Measurements from ENCODE around the gene DRC7. TPM values are rescaled to one million over a fixed set of nuclear protein-coding genes. Genes with fewer than 3 reads are reported as not detected.
A peak's percentile ranks its signal among the peaks of the same experiment; 100 is the strongest.

DRC7 gene
- total RNA-seq, 1 donor from 2014 or later, result under 0.01 TPM

DNA sequence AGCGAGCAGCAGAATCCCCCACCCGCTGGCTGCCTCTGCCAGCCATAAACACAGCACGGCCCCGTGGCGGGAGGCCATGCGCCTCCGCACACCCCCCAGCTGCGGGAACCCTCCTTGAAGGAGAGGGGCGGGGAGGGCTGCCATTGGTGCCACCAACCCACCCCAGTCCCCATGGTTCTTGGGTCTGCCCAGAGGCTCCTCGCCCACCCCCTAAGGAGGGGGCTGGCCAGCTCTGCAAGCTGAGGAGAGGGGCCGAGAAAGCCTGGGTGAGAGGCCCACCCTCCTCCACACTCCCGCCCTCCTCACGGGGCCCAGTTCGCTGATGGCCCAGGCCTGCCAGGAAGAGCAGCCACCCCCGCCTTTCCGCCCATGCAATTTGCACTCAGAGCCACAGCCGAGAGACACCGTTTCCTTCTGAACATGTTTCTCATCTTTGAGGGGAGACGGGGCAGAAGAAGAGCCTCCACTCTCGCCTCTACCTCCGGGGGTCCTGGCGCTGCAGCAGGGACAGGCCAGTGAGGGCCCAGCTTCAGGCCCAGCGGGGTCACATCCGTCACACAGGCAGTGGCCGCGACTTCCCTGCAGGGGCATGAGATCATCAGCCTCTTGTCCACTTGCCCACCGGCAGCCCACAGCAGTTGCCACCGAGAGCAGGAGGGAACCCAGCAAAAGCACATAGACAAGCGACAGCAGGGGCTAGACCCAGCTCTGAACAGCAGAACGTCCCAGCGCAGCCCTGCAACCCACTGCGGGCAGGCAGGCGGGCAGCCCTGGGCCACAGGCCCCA, 63.9 kb downstream of the DRC7 start:
- FAIRE-seq, result no peak

DNA sequence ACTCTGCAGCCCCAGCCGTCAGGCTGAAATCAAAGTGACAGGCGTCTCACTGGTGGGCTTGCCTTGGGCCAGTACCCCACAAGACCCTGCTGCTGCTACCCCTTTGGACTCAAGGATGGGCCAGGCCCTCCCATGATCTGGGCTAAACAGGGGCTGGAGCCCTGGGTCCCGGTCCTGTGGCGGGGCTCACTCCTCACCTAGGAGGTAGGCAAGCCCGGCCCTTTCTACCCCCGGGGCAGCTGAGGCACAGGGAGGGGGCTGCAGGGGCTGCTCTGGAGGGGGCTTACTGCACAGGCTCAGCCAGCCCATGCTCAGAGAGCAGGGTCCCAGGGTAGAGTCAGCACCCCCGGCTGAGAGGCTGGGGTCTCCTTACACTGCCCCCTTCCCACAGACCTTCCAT, 64.5 kb downstream of the DRC7 start:
- DNase-seq (ENCODE audit: low spot score in 2 of 2) (no peak), FAIRE-seq (no peak)

More for the DNA sequence above, 63.9 kb downstream of the DRC7 start:
- DNase-seq (ENCODE audit: low spot score in 2 of 2), result no peak

DNA sequence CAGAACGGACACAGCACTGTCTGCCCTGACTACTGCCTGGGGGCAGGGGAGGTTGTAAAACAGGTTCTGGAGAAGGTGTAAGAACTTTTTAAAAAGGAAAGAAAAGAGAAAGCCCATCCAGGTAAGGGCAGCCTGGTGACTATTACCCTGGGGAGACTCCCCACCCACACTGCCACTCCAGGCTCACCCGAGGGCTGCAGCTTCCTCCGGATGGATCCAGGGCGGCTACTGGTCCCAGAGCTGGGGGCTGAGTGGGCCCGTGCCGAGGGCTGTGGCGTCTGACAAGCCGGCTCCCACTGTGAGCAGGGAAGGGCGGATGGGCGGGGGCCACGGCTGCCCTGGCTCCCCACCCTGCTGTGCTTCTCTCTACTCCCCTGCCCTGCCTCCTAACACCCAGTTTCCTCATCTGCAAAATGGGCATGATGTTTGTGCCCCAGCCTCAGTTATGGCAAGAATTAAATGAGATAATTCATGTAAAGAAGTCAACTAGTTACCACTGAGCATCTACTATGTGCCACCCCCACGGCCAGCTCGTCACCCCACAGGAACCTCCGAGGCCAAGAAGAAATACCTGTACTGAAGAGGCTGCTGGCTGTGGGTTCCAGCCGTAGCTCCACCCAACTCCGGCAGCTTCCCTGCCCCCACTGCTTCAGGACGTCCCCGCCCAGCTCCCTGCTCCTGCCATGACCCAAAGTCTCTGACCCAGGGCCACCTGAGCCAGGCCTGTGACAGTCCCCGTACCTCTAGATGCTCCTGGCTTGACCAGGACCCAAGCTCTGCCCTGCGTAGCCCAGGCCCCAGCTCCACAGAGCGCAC, 65.1 kb downstream of the DRC7 start:
- no peak for FAIRE-seq
- no peak for DNase-seq (ENCODE audit: low spot score in 2 of 2)

DNA sequence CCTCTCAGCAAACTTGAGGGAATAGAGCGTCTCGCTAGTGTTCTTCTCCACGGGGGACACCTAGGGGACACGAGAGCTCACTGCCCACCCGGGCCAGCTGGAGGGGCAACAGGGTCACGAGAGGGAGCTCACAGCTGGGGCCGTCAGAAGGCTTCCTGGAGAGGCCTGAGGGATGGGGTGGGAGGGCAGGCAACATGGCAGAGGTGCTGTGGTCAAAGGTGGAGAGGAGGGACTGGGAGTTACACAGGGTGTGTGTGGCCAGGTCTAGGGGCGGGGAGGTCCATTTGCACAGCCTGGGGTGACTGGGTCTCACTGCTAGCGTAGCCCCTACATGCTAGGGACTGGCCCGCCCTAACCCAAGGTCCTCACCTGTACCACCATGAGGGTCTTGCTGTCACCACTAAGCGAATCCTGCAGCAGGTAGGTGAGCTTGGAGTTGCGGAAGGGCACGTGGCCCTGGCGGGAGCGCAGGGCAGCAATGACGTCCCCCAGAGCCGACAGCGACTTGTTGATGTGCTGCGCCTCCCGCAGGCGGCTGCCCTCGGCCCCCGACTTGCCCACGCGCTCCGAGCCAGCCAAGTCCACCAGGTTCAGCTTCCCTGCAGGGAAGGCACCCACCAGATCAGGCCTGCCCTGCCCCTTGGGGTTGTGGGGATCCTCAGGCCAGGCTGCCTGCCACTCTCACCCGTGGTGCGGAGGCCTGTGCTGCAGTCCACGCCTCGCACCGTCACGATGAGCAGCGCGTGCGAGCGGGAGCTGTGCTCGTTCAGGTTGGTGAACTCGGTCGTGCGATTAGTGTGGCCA, 66.0 kb downstream of the DRC7 start:
- no peak for FAIRE-seq
- no peak for DNase-seq (ENCODE audit: low spot score in 2 of 2)

DNA sequence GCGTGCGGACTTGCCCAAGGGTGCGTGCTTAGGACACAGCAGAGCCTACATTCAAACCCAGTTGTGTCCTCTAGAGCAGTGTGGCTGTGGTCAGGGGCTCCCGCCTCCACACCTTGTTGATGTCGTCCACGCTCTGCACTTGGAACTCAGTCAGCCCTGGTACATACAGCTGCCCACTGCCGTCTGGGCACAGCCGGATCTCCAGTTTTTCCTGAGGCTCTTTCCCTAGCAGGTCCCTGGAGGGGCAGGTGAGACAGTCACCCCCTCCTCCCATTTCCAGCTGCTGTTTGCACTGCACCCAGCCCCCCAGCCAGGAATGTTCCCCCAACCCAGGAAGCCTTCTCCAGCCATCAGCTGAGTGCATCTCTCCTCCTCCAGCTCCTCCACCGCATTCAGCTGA, 66.7 kb downstream of the DRC7 start:
- FAIRE-seq (no peak), DNase-seq (ENCODE audit: low spot score in 2 of 2) (no peak)

DNA sequence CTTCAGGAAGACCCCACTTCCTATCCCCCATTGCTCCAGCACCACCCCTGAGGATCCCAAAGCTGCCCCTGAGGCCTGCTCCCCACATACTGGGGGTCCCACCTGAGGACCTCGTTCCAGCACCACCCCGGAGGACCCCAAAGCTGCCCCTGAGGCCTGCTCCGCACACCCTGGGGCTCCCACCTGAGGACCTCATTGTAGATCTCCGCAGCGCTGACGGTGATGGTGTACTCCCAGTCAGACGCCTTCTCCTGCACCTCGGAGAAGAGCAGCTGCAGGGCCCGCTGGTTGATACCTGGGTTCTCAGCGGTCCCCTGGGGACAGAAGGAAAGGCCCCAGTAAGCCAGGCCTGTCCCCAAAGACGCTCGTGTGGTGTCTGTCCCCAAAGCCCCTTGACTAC, 67.4 kb downstream of the DRC7 start:
- no peak for DNase-seq (ENCODE audit: low spot score in 2 of 2)
- no peak for FAIRE-seq

DNA sequence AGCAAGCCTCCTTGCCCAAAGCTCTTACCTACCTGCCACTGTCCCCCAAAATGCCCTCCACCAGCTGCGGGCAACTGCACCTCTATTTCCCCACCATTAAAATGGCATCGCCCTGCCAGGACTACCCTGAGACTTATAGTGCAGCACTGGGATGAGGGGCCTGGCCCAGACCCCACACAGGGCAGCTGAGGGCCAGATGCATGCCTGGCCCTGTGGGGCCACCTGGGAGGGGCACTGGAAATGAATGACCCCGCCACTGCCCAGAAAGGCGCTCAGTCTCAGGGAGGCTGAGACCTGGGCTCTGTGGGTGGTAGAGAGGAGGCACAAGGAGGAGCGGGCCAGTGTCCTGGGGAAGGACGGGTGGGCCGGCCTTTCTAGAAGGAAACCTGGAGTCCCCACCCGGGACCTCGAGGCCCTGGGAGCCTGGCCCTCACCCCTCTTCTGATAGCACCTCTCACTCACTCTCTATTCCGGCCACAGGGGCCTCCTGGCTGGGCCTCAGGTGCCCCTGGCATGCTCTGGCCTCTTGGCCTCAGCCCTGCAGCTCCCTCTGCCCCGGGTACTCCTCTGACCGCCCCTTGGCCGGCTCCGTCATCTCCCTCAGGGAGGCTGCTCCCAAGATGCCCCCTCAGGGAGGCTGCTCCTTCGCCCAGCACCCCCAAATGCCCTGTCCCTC, 67.9 kb downstream of the DRC7 start:
- no peak for DNase-seq (ENCODE audit: low spot score in 2 of 2)
- no peak for FAIRE-seq

DNA sequence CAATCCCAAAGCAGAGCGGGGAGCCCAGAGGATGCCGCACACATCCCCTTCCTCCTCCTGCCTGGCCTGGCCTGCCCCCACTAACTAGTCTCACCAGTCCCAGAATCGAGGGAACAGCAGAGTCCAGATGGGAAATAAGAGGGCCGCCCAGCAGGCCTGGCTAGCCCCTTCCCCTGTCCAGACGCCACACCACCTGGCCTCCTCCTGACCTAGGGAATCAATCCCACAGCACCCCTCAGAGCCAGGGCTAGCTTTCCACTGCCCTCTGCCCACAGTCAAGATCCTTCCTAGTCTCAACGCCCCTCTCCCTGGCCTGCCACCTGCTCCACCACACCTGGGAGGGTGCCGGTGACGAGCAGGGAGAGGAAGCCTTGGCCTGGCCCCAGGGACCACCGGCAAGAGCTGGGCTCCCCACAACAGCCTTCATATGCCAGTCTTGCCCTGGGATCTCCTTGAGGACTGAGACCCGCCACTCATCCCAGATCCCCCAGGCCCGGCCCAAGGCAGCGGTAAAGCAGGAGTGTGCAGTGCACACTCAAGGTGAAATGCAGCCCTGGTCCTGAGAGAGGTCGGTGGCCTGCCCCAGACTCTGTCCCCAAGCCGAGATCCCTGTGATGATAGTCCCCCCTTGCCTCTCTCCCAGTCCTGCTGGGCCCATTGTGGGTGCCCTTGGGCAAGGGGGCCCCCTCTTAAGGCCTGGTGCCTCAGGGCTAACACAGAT, 68.8 kb downstream of the DRC7 start:
- DNase-seq (ENCODE audit: low spot score in 2 of 2), result no peak
- no peak for FAIRE-seq

DNA sequence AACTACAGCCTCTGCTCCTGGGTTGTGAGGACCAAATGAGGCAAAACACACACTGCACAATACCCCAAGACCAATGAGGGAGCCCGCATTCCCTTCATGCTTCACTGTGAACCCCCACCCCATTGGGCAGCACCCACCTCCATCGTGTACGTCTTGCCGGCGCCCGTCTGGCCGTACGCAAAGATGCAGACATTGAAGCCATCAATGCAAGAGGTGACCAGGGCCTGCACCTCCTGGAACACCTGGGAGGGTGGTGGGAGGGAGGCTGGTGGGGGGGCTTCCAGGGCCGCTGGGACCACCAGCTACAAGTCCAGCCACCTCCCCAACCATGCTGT, 69.4 kb downstream of the DRC7 start:
- DNase-seq (ENCODE audit: low spot score in 2 of 2), result no peak
- FAIRE-seq, result no peak

DNA sequence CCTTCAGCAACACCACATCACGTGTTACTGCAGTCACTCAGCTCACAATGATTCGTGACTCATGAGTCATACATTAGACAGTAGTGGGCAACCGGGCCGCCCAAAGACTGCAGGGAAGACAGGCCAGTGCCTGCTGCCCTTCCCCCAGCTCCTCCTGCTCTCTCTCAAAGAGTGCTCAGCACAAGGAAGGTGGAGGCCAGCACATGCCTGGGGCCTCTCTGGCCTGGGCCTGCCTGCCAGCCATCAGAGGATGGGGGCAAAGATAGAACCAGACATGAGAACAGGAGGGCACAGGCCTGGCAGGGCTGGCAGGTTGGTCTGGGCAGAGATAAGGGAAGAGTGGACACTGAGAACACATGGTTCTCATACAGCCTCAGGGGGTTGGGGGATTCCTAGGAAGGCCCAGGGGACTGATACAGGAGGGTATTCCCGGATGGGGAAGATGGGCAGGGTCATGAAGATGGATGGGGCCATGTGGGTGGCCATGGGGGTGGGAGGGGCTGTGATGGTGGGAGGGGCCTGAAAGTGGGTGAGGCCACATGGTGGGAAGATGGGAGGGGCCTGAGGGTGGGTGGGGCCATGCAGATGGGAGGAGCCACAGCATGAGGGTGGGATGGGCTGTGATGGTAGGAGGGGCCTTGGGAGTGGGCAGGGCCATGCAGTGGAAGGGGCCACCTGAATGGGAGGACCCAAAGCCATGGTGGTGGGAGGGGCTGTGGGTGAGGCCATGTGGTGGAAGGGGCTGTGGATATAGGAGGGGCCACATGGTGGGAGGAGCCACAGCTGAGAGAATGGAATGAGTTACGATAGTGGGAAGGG, 69.9 kb downstream of the DRC7 start:
- no peak for FAIRE-seq
- peak in 1 of 2 donors; percentile 56 for DNase-seq (ENCODE audit: low spot score in 2 of 2)

DNA sequence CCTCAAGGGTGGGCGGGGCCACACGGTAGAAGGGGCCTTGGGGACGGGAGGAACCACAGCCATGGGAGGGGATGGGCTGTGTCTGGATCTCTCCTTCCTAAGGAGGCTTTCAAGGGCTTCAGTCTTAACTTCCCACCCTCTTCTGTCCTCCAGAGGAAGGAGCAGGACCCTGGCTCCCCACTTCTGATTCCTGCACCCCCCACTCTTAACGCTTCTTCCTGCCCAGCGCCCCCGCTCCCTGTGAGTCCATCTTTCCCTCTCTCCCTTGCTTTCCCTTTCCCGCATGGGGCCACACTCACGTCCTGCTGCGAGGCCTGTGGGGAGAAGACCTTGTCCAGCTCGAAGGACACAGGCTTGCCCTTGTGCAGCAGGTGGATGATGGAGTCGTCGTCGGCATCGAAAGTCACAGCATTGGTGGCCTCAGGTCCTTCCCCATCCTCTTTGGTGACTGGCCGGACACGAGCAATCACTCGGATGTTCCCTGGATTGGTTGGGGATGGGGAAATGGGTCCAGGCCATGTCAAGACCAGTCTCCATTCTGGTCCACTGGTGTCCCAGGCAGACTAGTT, 70.6 kb downstream of the DRC7 start:
- no peak for DNase-seq (ENCODE audit: low spot score in 2 of 2)
- FAIRE-seq, result no peak

DNA sequence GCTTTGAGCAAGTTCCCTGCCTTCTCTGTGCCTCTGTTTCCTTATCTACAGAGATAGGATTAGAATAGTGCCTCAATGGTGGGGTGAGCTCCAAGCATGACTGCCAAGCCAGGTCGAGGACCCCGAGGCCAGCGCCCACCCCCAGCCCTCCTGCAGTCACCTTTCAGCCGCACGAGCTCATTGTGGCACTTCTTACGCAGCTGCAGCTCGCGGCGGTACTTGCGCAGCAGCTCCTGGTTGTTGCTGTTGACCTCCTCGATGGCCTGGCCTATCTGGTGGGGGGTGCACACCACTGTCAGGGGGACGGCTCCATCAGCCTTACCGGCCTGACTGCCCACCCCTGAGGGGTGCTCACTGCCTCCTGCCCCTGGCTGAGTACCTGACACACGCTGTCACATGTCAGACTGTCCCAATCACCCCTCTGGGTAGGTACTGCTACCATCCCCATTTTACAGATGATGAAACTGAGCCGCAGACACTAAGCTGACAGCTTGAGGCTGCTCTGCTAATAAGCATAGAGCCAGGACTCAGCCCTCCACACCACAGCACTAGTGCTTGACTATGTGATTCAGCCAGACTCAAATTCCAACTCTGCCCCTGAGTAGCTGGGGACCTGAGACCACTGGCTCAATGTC, 72.2 kb downstream of the DRC7 start:
- DNase-seq (ENCODE audit: low spot score in 2 of 2), result no peak
- no peak for FAIRE-seq

DNA sequence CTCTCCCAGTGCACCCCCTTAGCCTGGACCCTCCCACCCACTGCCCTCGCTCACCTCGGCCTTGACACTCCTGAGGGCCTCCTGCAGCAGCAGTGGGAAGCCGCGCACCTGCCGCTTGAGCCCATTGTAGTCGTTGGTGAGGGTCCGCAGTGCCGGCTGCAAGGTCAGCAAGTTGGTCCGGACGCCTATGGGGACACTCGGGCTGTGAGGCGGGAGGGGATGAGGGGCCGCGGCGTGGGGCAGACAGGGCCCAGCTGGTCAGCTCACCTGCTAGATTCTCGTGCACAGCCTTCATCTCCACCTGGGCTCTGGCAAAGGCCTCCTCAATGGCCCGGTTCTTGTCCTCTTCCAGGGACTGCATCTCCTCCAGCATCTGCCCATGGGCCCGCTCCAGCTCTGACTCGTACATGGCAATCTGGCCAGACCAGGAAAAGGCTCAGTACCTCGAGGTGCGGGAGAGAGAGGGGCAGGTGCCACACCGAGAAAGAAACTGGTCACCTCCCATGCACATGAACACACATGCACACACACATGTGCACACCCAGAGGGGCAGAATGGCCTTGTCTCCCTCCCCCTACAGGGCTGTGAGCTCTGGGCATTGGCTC, 75.0 kb downstream of the DRC7 start:
- FAIRE-seq (no peak), DNase-seq (ENCODE audit: low spot score in 2 of 2) (no peak)

DNA sequence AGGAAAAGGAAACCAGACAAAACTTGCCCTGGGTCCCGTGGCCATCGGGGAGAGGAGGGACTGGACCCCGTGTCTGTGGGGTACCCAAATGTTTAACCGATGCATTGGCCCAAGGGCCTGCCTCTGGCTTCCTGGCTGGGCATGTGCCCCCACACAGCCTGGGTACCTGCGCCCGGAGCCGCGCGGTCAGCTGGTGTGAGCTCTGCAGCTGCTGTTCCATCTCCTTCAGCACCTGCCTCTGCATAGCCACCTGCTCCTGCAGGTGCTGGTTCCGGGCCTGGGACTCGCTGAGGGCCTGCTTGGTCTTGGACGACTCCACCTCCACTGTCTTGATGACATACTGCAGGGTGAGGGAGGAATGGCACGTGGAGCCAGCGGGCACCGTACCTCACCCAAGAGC, 75.8 kb downstream of the DRC7 start:
- FAIRE-seq, result no peak
- DNase-seq (ENCODE audit: low spot score in 2 of 2), result no peak

DNA sequence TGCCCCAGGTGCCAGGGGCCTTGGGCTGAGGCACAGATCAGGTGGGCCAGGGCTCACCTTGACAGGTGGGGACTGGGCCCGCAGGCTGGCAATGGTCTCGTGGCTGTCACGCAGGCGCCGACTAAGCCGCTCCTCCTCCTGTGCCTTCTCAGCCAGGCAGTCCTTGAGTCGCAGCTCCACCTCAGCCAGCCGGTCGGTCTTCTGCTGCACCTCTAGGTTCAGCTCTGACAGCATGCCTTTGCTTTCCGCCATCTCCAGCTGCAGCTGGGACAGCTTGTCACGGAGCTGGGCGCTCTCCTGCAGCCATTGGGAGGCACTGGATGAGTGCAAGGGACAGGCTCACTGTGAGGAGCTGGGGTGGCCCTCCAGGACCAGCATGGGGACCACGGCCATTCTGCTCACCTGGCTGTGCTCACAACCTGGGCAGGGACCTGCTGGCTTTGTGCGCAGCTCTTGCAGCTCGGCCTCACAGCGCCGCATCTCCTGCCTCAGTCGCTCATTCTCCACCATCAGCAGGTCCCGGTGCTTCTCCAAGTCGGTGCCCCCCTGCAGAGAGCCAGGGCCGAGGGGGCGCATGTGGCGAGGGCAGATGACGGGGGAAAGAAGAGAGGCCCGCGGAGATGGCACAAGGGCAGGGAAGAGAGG, 76.7 kb downstream of the DRC7 start:
- no peak for DNase-seq (ENCODE audit: low spot score in 2 of 2)
- no peak for FAIRE-seq

DNA sequence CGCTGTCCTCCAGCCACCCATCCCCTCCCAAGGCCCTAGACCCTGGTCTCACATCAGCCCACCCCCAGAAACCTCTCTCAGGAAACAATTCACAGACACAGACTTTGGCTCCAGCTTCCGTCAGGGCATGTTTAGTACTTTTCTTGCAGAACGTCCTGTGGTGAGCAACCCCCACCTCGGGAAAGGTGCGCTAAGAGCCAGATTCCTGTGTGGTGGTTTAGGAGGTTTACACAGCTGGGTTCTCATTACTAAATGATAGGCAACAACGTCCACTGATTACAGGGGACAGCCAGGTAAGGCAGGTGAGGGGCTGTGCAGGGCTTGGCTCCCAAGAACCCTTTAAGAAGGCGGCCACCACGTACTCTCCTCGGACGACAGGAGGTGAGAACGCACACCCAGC, 78.4 kb downstream of the DRC7 start:
- FAIRE-seq, result no peak
- no peak for DNase-seq (ENCODE audit: low spot score in 2 of 2)

DNA sequence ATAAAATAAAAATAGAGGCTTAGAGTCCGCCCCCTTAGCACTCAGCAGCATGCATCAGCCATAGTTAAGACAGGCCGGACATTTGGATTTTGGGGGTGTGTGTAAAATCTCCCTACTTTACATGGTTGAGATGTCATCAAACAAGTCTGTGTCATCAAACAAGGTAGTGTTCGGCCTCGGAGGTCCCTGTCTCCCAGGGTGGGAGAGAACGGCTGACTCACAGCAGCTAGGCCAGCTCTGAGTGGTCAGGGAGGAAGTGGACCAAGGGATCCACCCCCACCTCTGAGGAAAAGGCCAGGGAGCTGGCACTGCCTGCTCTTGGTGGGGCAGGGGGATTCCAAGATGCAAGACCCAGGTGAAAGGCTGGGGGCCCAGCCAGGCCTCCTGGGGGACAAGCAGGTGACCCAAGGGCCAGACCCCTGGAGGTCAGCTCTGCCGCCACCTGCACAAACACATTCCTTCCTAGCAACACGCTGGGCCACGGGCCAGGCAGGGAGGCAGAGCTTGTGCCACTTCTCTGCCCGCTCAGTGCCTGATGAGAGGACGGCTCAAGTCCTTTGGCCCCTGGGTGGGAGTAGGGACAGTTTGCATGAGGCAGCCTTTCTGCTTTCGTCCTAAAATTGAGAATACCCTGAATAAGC, 79.2 kb downstream of the DRC7 start:
- no peak for DNase-seq (ENCODE audit: low spot score in 2 of 2)
- FAIRE-seq, result no peak

Data from frontal cortex (tissue), 4 donors.